HepG2 (cell line): ENCODE measurements around the gene RGS10. TPM values are rescaled to one million over a fixed set of nuclear protein-coding genes. Genes with fewer than 3 reads are reported as not detected.

Source experiments
- ATF7 ChIP-seq, 2 experiments: fragments of 450-650 bp in 1 of 2; sonication (generic) in 1 of 2; formaldehyde crosslinking in 1 of 2; IDR thresholded peaks; 2 replicates each; pipeline versions ENCODE4 v1.4.0 to v1.6.1; 2016 to 2020; ENCODE audit warnings: antibody characterized with exemption in 1 of 2, mild to moderate bottlenecking in 1 of 2, missing genetic modification reagents in 1 of 2
- BATF2 ChIP-seq: sonication (generic); formaldehyde crosslinking; IDR thresholded peaks from 2 replicates; pipeline ENCODE4 v1.8.0; 2022; ENCODE audit warnings: mild to moderate bottlenecking, missing genetic modification reagents, moderate library complexity
- NAIF1 ChIP-seq: sonication (generic); formaldehyde crosslinking; IDR thresholded peaks from 2 replicates; pipeline ENCODE4 v1.5.0; 2020; ENCODE audit warnings: mild to moderate bottlenecking, missing genetic modification reagents, borderline replicate concordance
- SMC3 ChIP-seq: IDR thresholded peaks from 2 replicates; pipeline ENCODE4 v1.6.1; 2011; ENCODE audit warnings: low read length, improper control_type of control experiment
- TFDP2 ChIP-seq: sonication (generic); formaldehyde crosslinking; IDR thresholded peaks from 2 replicates; pipeline ENCODE4 v1.4.0; 2020; ENCODE audit warnings: missing genetic modification reagents
- ZBTB40 ChIP-seq, 2 experiments: fragments of 450-650 bp in 1 of 2; sonication (generic) in 1 of 2; formaldehyde crosslinking in 1 of 2; IDR thresholded peaks; 2 replicates each; pipeline versions ENCODE4 v1.6.1 to v1.8.0; 2016 to 2022; ENCODE audit warnings: antibody characterized with exemption in 1 of 2, mild to moderate bottlenecking in 1 of 2, missing genetic modification reagents in 1 of 2
- ZMYM2 ChIP-seq: sonication (generic); formaldehyde crosslinking; IDR thresholded peaks from 2 replicates; pipeline ENCODE4 v1.8.0; 2022; ENCODE audit warnings: mild to moderate bottlenecking, missing genetic modification reagents
- ZNF251 ChIP-seq: sonication (generic); formaldehyde crosslinking; IDR thresholded peaks from 2 replicates; pipeline ENCODE4 v1.9.0; 2021; ENCODE audit warnings: mild to moderate bottlenecking, missing genetic modification reagents
- ZNF318 ChIP-seq: sonication (generic); formaldehyde crosslinking; IDR thresholded peaks from 2 replicates; pipeline ENCODE4 v1.4.0; 2020; ENCODE audit warnings: mild to moderate bottlenecking, missing genetic modification reagents
- ZNF629 ChIP-seq: sonication (generic); formaldehyde crosslinking; conservative IDR thresholded peaks from 2 replicates; pipeline ENCODE4 v1.5.0; 2020; ENCODE audit warnings: missing genetic modification reagents
- polyA plus RNA-seq, 8 experiments: library from polyadenylated mRNA; depleted of rRNA in 3 of 8; stranded (reverse) in 7 of 8; unstranded in 1 of 8; fragments of >200 nt; fragmentation: Illumina TruSeq in 4 of 8; extraction: Trizol in 4 of 8; gene quantifications; 2 replicates each; pipeline versions ENCODE4 v1.2.1 to v1.2.3, GENCODE V29; 2011 to 2016; ENCODE audit warnings: low read depth in 4 of 8, missing spikeins in 1 of 8, mixed read lengths in 1 of 8; ENCODE audit not compliant: insufficient read depth in 1 of 8
- total RNA-seq, 5 experiments: library from RNA; depleted of rRNA; stranded (reverse); fragments of >200 nt; fragmentation: Illumina TruSeq; extraction: Trizol; gene quantifications; 2 replicates each; pipeline ENCODE4 v1.2.3, GENCODE V29; 2016; ENCODE audit warnings: low read depth in 1 of 5

The RGS10 gene
- total and polyA plus RNA-seq, 2 of the 13 experiments (the other 11 are each of a cell fraction or from before 2014, with no cell fraction given): 1.7 to 5.1 TPM

- TF ChIP-seq ZBTB40 (IDR thresholded peaks at IDR 0.05): no peak
- no peak for TF ChIP-seq ZBTB40 (CRISPR knock-in tag; IDR thresholded peaks at IDR 0.05)
- no peak for TF ChIP-seq SMC3
- TF ChIP-seq ZNF251 (CRISPR knock-in tag): no peak
- no peak for TF ChIP-seq NAIF1 (CRISPR knock-in tag)
- TF ChIP-seq BATF2: no peak
- TF ChIP-seq ZNF318: no peak
- no peak for TF ChIP-seq ZMYM2
- TF ChIP-seq TFDP2 (CRISPR knock-in tag): no peak
- no peak for TF ChIP-seq ZNF629
- no peak for TF ChIP-seq ATF7 (IDR thresholded peaks at IDR 0.05)
- no peak for TF ChIP-seq ATF7 (CRISPR knock-in tag; IDR thresholded peaks at IDR 0.05)
These were observed 80.6 kb downstream of the RGS10 start (continued) for GRCh38 chr10:119461923-119462322.
